Tibial artery (tissue), 4 donors: ENCODE data around the gene RAB11FIP2.

ENCODE experiments used
- DNase-seq, 2 donors: peaks; one replicate each; pipeline ENCODE4 v3.0.0-alpha.2; 2019
- H3K27ac ChIP-seq, 2 donors: fragments of 200-600 bp; sonication (generic) in 1 of 2; 1 replicate in 1 of 2; 2 replicates in 1 of 2; pipeline ENCODE4 v1.5.1; 2018 to 2019; ENCODE audit warnings: mild to moderate bottlenecking in 1 of 2
- H3K27me3 ChIP-seq, 2 donors: fragments of 200-600 bp; sonication (generic) in 1 of 2; one replicate each; pipeline versions ENCODE4 v1.5.1 to v1.6.0; 2016 to 2019
- H3K36me3 ChIP-seq, 3 donors: fragments of 200-600 bp; sonication (generic) in 2 of 3; one replicate each; pipeline ENCODE4 v1.5.1; 2016 to 2019; ENCODE audit warnings: mild to moderate bottlenecking in 2 of 3
- H3K4me1 ChIP-seq, 4 donors: fragments of 200-600 bp; sonication (generic) in 2 of 4; 1 replicate in 3 of 4; 2 replicates in 1 of 4; pipeline ENCODE4 v1.5.1; 2016 to 2019
- H3K4me3 ChIP-seq, 2 donors: fragments of 200-600 bp; sonication (generic) in 1 of 2; 1 replicate in 1 of 2; 2 replicates in 1 of 2; pipeline ENCODE4 v1.5.1; 2018 to 2019; ENCODE audit warnings: mild to moderate bottlenecking in 2 of 2
- H3K9me3 ChIP-seq, 3 donors: fragments of 200-600 bp; sonication (generic) in 1 of 3; one replicate each; pipeline ENCODE4 v1.5.1; 2016 to 2019
- intact Hi-C: fragments of 100-400 bp; cut with DNase I; formaldehyde crosslinking; loops from one replicate; pipeline ENCODE4 v1.15.0; 2023; ENCODE audit warnings: low total_unique reads
- TF ChIP-seq, protein P1 (sequence below), 2 experiments: fragments of 200-600 bp in 1 of 2; fragments of 450-650 bp in 1 of 2; IDR thresholded peaks; one replicate each; pipeline ENCODE4 v1.5.1; 2017 to 2019; ENCODE audit warnings: antibody characterized with exemption in 2 of 2, mild to moderate bottlenecking in 1 of 2, moderate library complexity in 1 of 2

RAB11FIP2 gene

DNA sequence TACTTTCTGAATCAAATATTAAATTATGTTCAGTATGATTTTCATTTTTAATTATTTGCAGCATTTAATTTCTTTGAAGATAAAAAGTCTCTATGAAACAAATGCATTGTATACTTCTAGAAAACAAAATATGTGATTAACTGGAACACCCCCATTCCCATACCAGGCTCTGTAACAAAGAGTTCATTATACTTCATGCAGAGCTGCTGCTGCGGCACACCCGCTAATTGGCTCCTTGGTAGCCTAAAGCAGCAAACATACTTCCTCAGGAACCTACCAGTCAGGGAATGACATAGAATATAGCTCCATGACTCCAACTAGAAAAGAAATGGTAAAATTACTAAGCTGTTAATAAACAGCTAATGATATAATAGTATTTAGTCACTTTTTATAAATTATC is 19.3 kb downstream of the RAB11FIP2 start:
- no peaks in the 10 kb centered on the region for H3K36me3 ChIP-seq
- DNase-seq = no peak
- H3K4me3 ChIP-seq = no peak overlapping the region
- H3K27ac ChIP-seq = no peak overlapping the region
- TF ChIP-seq, protein P1, sequence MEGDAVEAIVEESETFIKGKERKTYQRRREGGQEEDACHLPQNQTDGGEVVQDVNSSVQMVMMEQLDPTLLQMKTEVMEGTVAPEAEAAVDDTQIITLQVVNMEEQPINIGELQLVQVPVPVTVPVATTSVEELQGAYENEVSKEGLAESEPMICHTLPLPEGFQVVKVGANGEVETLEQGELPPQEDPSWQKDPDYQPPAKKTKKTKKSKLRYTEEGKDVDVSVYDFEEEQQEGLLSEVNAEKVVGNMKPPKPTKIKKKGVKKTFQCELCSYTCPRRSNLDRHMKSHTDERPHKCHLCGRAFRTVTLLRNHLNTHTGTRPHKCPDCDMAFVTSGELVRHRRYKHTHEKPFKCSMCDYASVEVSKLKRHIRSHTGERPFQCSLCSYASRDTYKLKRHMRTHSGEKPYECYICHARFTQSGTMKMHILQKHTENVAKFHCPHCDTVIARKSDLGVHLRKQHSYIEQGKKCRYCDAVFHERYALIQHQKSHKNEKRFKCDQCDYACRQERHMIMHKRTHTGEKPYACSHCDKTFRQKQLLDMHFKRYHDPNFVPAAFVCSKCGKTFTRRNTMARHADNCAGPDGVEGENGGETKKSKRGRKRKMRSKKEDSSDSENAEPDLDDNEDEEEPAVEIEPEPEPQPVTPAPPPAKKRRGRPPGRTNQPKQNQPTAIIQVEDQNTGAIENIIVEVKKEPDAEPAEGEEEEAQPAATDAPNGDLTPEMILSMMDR (IDR thresholded peaks at IDR 0.05) = no peak
- H3K27me3 ChIP-seq = no peaks in the 10 kb centered on the region
- intact Hi-C loops = no loop called here
- peaks cover 0 to 18% (median 0%) of the 10 kb centered on the region in 4 donors for H3K4me1 ChIP-seq
- H3K9me3 ChIP-seq = no peaks in the 10 kb centered on the region

DNA sequence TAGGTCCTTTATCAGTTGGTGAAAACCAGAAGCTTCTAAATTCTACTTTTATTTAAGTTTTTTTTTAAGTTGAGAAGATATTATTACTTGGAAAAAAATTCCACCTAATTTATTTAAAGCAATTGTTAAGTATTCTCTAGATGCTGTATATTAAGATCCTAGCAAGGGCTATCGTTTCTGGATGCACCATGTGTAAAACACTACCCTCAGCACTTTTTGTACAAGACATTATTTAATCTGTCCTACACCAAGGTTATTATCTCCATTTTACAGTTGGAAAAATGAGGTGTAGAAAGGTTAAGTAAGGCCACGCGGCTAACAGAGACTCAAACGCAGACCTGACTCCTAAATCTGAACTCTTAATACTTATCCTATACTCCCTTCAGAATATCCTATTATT is 19.8 kb downstream of the RAB11FIP2 start:
- Histone ChIP-seq H3K4me1 (peaks cover 0 to 13% (median 0%) of the 10 kb centered on the region in 4 donors), H3K9me3 (no peaks in the 10 kb centered on the region), H3K4me3 (no peak overlapping the region), H3K27ac (no peak overlapping the region), H3K36me3 (no peaks in the 10 kb centered on the region), H3K27me3 (no peaks in the 10 kb centered on the region)
- DNase-seq = no peak
- TF ChIP-seq, protein P1 (IDR thresholded peaks at IDR 0.05) = no peak
- intact Hi-C loops = no loop called here

DNA sequence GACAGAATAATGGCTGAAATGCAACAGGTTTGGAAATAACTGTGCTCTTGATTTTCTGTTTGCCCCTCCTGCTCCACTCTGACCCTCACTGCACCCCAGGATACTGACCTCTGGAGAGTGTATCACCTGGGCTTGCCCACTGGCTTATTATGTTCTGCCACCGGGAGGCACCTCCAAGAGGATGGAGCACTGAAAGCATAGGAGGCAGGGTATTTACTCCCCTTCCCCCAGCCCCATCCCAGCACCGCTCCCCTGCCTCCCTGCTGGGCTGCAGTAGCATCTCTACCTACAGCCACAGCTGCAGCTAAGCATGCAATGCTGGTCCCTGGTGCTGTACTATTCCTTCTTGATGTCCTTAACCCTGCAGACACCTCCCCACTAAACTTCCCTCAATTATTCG is 26.4 kb downstream of the RAB11FIP2 start:
- Histone ChIP-seq H3K4me1 (no peaks in the 10 kb centered on the region), H3K27me3 (no peaks in the 10 kb centered on the region), H3K4me3 (no peak overlapping the region), H3K36me3 (peaks cover 0 to 12% (median 3%) of the 10 kb centered on the region in 3 donors), H3K27ac (no peak overlapping the region), H3K9me3 (no peaks in the 10 kb centered on the region)
- intact Hi-C loops = no loop called here
- TF ChIP-seq, protein P1 (IDR thresholded peaks at IDR 0.05) = no peak
- no peak for DNase-seq

DNA sequence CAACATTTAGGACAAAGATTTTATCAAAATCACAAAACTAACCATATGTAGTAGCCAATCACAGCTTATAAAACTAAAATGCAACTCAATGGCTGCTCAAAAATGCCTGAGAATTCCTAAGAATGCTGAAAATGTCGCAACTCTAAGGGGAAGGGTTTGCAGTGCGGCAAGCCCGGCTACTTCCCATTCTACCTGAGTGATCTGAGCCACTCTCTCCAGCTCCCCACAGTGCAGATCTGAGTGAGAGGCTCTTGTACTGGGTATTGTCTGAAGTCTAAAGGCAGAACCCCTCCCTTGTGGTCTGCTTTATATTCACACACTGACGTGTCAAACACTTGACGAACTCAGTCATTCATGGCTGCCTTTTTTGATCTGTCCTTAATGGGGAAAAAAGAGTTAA is 28.9 kb downstream of the RAB11FIP2 start:
- Histone ChIP-seq H3K36me3 (peaks cover 0 to 12% (median 9%) of the 10 kb centered on the region in 3 donors), H3K4me1 (no peaks in the 10 kb centered on the region), H3K27me3 (no peaks in the 10 kb centered on the region), H3K9me3 (no peaks in the 10 kb centered on the region), H3K27ac (no peak overlapping the region), H3K4me3 (no peak overlapping the region)
- TF ChIP-seq, protein P1 (IDR thresholded peaks at IDR 0.05) = no peak
- DNase-seq = no peak
- intact Hi-C loops = no loop called here

DNA sequence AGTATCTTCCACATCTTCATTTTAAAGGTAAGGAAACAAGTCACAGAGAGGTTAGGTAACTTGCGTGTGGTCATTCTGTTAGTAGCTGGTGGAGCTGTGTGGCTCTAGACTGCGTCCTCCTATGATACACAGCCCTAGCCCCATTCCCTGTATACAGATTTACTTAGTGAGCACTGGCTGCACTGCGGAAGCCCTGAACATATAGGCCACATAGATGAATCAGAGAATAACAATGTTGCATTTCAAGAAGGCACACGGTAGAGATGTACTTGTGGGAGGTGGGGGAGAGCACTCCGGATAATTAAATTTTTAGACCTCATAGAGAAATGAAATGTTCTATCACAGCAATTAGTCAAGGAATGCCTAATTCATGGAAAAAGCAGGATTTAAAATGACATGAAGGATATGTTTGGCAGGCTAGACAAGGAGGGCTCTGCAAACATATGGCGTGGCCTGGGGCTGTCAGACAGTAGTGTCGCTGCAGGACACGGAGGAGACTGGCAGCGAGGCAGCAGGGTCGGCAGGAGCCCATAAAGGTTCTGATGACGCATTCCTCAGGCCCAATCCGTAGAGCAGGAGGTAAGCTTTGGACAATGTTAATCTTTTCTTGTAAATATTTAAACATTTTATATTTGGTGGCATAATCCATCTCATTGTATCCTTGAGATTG is 29.5 kb downstream of the RAB11FIP2 start:
- no peaks in the 10 kb centered on the region for H3K27me3 ChIP-seq
- TF ChIP-seq, protein P1 (IDR thresholded peaks at IDR 0.05) = no peak
- H3K4me1 ChIP-seq = no peaks in the 10 kb centered on the region
- no peaks in the 10 kb centered on the region for H3K9me3 ChIP-seq
- H3K27ac ChIP-seq = no peak overlapping the region
- no peak overlapping the region for H3K4me3 ChIP-seq
- peaks cover 0 to 12% (median 12%) of the 10 kb centered on the region in 3 donors for H3K36me3 ChIP-seq
- intact Hi-C loops = no loop called here
- DNase-seq = no peak
